PC-9 (cell line): ENCODE measurements around the gene CES5A.

ENCODE experiments used
- EZH2 ChIP-seq: fragments of 200-600 bp; sonication (generic); IDR thresholded peaks from 2 replicates; pipeline ENCODE4 v1.8.0; 2017; ENCODE audit warnings: antibody characterized with exemption, low read depth
- TF ChIP-seq, protein P1 (sequence below): fragments of 200-600 bp; sonication (generic); conservative IDR thresholded peaks from 2 replicates; pipeline ENCODE4 v1.6.1; 2017; ENCODE audit warnings: mixed run types, antibody characterized with exemption, mild to moderate bottlenecking, moderate library complexity

GRCh38 chr16:55820615-55821014, 54.6 kb downstream of the CES5A start:
- TF ChIP-seq, protein P1, sequence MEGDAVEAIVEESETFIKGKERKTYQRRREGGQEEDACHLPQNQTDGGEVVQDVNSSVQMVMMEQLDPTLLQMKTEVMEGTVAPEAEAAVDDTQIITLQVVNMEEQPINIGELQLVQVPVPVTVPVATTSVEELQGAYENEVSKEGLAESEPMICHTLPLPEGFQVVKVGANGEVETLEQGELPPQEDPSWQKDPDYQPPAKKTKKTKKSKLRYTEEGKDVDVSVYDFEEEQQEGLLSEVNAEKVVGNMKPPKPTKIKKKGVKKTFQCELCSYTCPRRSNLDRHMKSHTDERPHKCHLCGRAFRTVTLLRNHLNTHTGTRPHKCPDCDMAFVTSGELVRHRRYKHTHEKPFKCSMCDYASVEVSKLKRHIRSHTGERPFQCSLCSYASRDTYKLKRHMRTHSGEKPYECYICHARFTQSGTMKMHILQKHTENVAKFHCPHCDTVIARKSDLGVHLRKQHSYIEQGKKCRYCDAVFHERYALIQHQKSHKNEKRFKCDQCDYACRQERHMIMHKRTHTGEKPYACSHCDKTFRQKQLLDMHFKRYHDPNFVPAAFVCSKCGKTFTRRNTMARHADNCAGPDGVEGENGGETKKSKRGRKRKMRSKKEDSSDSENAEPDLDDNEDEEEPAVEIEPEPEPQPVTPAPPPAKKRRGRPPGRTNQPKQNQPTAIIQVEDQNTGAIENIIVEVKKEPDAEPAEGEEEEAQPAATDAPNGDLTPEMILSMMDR, result no peak
- TF ChIP-seq EZH2, result no peak
